Measurements from ENCODE around the gene PUS1. TPM values are rescaled to one million over a fixed set of nuclear protein-coding genes. Genes with fewer than 3 reads are reported as not detected.
A peak's percentile ranks its signal among the peaks of the same experiment; 100 is the strongest.
"Not testable (repeated sequence)": the region's sequence is repeated elsewhere in the genome, so short reads cannot be mapped to it uniquely, and the experiment has no call there.

The PUS1 gene
- total RNA-seq, 1 experiment from 2014 or later = 70.5 TPM

- no peak for DNase-seq (ENCODE audit: low spot score)
Measured at GRCh38 chr12:131959641-131960589, 30.8 kb downstream of the PUS1 start.

GRCh38 chr12:131960590-131961325, 31.7 kb downstream of the PUS1 start:
- DNase-seq (ENCODE audit: low spot score) = not testable (repeated sequence)

- not testable (repeated sequence) for DNase-seq (ENCODE audit: low spot score)
Measured at GRCh38 chr12:131961328-131961727, 32.3 kb downstream of the PUS1 start.

GRCh38 chr12:131962069-131962468, 33.0 kb downstream of the PUS1 start:
- no peak for DNase-seq (ENCODE audit: low spot score)

- DNase-seq (ENCODE audit: low spot score) = no peak
Measured at GRCh38 chr12:131963381-131963780, 34.3 kb downstream of the PUS1 start.

- DNase-seq (ENCODE audit: low spot score) = no peak
Measured at GRCh38 chr12:131965073-131965472, 36.0 kb downstream of the PUS1 start.

- no peak for DNase-seq (ENCODE audit: low spot score)
Measured at GRCh38 chr12:131971226-131971625, 42.1 kb downstream of the PUS1 start.

- no peak for DNase-seq (ENCODE audit: low spot score)
Measured at GRCh38 chr12:131975228-131975627, 46.2 kb downstream of the PUS1 start.

GRCh38 chr12:131979606-131980005, 50.5 kb downstream of the PUS1 start:
- DNase-seq (ENCODE audit: low spot score) = no peak

GRCh38 chr12:131980263-131980662, 51.2 kb downstream of the PUS1 start:
- peak; percentile 18 for DNase-seq (ENCODE audit: low spot score)

GRCh38 chr12:131981388-131981787, 52.3 kb downstream of the PUS1 start:
- DNase-seq (ENCODE audit: low spot score) = no peak

- no peak for DNase-seq (ENCODE audit: low spot score)
Measured at GRCh38 chr12:131982041-131982440, 53.0 kb downstream of the PUS1 start.

GRCh38 chr12:131983026-131983425, 54.0 kb downstream of the PUS1 start:
- DNase-seq (ENCODE audit: low spot score) = no peak

- DNase-seq (ENCODE audit: low spot score) = no peak
Measured at GRCh38 chr12:131983554-131983953, 54.5 kb downstream of the PUS1 start.

- DNase-seq (ENCODE audit: low spot score) = no peak
Measured at GRCh38 chr12:131984334-131984733, 55.3 kb downstream of the PUS1 start.

GRCh38 chr12:131985510-131985875, 56.4 kb downstream of the PUS1 start:
- DNase-seq (ENCODE audit: low spot score) = not testable (repeated sequence)

- no peak for DNase-seq (ENCODE audit: low spot score)
Measured at GRCh38 chr12:131986361-131986760, 57.3 kb downstream of the PUS1 start.

GRCh38 chr12:131986910-131987309, 57.8 kb downstream of the PUS1 start:
- no peak for DNase-seq (ENCODE audit: low spot score)

- DNase-seq (ENCODE audit: low spot score) = no peak
Measured at GRCh38 chr12:131987552-131987951, 58.5 kb downstream of the PUS1 start.

- no peak for DNase-seq (ENCODE audit: low spot score)
Measured at GRCh38 chr12:131988054-131988796, 59.1 kb downstream of the PUS1 start.

- DNase-seq (ENCODE audit: low spot score) = no peak
Measured at GRCh38 chr12:131989021-131989420, 59.9 kb downstream of the PUS1 start.
